Suppressor macrophage treated with lipopolysaccharide for 1 hour (primary cell): Measurements from ENCODE around the gene TMOD3.

ENCODE experiments used
- DNase-seq, 3 donors: peaks; one replicate each; pipeline ENCODE4 v3.0.0-alpha.2; 2020 to 2022

TMOD3 gene

DNA sequence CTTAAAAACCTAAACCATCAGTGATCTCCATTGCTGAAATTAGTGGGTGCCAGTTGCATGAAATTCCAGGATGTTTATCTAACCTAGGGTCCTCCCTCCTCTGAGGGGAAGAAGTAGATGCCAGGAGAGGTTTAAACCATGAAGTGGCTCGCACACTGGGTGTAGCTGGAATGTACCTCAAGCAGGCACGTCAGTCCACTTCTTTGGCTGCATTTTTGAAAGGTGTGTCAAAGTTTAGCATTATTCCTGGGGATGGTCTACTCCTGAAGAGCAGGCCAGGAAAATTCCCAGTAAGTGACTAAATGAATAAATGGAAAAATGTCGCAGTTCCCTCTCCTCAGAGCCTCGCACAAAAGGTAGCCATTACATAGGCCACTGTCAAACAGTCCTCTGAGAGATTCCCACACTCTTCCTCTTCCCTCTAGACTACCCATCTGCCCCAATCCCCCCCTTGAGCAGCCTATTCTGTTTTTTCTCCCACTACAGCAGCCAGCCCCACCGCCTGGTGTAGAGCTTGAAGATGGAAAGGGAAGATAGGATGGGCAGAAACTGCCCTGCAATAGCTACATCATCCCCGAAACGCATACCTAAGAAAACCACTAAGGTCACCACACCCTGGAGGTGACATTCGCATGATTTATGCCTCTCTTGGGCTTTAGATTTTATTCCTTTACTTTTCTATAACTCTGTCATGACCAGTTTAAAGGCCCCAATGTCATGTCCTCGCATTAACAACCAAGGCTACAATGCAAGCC is 655 bp upstream of the TMOD3 start:
- DNase-seq = no peak

DNA sequence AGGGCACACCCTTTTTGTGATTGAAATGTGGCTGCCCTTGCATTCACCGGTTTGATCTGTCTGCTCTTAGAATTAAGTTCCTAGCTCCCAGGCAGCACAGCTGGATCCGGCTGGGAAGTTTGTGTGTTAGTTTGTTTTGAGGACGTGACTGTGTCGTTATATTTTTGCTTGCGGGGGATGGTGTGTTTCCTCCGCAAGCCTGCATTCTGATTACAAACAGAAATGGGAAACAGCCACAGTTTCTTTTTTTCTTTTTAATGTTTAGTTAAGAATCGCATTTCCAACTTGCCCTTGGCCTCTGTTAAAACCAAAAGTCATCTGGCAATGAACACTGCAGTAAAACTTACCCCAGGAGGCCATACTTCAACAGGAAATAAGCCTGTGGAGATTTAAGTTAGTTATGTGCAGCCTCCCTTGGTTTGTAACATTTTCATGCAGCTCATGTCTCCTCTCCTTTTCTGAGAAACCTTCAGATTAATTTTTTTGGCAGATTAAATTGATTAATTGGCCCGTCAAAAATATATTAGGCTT is 888 bp downstream of the TMOD3 start:
- peak in 2 of 3 donors; percentile 50 to 62 for DNase-seq

DNA sequence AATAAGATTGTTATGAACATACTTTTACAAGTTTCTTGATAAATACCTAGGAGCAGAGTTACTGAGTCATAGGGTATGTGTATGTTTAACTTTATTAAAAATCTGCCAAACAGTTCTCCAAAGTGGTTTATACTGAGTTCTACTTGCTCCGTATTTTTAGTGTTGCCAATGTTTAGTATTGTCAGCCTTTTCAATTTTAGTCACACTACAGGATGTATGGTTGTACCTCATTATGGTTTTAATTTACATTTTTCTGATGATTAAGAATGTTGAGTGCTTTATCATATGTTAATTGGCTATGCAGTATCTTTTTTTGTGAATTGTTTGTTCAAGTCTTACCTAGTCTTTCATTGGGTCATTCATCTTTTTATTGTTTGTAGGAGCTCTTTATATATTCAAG is 4.3 kb downstream of the TMOD3 start:
- DNase-seq = no peak

DNA sequence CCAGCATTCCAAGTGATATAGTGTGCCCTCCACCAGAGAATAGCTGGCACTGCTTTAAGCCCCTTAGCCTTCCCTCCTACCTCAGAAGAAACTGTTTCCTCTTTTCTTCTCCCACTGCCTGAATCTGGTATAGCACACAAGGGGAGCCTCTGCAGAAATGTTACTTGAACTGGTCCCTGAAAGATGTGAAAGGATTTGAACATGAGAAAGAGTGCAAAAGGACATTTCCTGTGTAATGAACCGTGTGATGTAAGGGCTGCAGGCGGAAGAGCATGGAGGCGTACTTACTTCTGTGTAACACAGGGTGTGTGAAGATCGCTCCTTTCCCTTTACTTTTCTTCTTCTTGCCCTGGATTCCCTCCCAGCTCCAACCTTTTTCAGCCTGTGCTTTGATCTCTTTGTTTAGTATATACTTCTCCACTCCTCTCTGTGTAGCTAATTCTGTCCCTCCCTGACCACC is 8.4 kb downstream of the TMOD3 start:
- peak; percentile 57 to 63 (median 57) for DNase-seq

DNA sequence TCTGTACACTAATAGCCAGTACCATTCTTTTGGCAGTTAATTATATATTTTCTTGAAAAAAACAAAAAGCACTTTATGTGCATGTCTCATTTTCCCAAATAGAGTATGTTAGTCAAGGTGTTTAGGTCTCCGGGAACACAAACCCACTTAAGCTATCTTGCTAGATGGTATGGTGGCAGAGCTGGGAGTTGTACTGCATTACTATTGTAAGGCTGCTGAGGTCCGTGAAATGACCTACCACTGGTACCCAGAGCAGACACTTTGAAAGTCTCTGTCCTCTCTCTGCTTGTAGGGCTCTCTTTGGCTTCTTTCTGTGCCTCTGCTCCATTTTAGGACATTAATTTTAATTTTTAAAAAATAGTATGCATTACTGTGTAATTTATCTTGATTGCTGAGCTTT is 8.8 kb downstream of the TMOD3 start:
- no peak for DNase-seq

DNA sequence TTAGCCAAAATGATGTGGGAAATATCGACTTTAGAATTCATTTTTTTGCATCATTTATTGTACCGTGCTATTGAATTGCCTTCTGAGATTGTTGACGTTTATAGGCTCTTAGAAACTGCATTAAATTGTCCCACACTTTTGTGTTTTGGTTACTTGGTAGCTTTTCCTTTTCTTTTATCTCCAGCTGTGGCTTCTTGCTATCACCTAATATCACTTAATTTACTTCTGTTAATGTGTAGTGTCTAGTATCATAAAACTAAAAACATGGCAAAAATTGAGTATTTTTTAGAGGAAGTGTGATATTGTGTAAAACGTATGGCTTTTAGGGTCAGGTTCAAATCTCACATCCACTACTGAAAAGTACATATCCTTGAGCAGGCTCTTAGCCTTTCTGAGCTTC is 11.2 kb downstream of the TMOD3 start:
- DNase-seq = no peak

DNA sequence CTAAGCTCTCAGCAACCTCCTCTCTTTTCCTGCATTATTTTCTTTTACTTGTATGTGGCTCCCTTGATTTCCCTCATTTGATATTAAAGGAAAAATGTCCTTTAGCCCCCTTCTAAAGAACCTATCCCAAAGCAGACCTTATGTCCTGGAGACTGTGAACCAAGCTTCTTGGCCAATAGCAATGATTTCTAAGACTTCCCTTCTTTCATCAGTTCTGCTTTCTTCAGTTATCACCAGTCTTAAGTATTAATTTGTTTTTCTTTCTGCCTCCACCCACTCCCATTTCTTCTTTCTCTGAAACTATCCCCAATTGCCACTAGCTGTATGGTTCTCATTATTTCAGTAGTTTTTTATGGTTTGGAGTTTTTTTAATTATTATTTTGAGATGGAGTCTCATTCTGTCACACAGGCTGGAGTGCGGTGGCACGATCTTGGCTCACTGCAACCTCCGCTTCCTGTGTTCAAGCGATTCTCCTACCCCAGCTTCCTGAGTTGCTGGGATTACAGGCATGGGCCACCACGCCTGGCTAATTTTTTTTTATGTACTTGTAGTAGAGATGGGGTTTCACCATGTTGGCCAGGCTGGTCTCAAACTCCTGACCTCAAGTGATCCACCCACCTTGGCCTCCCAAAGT is 12.1 kb downstream of the TMOD3 start:
- DNase-seq = peak; percentile 43 to 73 (median 62)

DNA sequence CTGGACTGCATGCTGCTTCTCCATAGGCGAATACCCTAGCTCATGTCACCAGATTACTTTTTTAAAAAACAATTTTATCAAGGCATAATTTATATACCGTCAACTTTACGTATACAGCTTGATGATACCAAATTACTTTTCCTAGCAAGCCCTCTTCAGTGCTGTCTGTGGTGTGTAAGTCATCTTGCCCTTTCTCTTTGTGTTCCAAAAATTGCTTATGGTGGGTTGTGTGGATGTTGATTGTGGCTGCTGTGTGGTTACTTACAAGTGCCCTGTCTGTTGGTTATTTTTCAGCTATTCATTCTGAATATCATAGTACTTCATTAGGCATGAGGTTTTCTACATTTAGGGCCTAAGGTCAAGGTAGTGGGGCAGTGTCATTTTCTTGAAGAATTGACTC is 12.8 kb downstream of the TMOD3 start:
- no peak for DNase-seq

DNA sequence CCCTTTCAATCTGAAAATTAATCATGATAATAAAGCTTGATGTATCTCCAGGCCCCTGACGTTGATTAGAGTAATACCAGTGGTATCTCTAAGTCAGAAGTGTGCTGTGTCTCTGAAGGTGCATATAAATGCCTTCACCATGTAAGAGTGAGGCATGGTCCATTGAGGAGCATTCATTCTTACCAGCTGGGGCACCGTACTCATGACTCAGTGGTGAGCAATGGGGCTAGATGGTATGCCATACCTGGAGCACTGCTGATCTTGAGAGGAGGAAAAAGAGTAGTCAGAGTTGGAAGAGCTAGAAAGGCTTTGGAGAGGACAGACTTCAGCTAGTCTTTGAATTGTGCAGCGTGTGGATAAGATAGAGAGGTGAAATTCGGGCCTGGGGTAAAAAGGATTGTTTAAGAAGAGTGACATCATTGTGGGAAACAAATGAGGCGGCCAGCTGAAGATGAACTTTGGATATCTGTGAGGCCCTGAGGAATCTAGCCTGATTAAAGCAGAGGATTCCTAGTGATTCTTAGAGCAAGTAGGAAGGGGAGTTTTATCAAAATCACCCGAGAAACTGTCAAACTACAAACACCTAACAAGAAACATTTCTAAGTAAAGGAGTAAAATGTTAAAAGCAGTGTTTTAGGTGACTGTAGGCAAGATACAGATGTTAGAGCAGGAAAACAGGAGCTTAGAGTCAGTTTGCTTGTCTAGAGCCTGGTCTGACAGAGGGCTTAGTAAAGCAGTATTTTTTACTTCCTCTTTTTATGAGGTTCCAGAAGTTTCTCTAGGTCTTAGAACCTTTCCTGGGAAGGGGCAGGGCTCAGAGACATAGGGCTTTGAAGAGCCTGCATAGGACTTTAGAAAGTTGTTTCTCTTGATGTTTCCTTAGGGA is 13.6 kb downstream of the TMOD3 start:
- DNase-seq = peak; percentile 31 to 65 (median 53)

DNA sequence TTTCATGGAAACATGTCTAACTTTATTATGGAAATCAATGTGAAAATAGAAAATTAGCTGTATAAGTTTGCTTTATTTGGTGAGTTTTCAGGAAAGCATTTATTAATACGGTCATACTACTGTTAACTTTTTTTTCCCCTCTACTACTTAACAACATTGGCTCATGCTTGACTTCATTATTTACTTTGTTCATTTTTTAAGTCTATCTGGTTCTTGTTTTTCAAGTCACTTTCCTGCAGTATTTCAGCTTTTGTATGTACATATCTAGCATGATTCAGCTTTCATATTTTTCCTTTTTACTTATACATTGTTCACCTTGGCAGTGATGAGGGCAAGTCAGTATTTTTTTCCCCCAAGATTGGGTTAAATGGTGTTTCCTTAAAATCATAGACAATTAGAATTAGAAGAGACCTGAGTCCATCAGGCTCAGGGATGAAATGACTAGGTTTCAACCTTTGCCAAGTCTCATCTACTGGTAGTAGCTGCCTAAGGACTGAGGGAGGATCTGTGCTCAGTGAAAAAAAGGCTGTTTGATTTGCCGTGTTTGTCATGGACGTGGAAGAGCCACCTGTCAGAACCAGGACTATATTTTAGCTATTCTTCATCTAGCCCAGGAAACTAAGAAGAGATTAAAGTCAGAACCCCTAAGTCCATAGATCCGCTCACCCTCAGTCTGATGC is 15.4 kb downstream of the TMOD3 start:
- DNase-seq = no peak

DNA sequence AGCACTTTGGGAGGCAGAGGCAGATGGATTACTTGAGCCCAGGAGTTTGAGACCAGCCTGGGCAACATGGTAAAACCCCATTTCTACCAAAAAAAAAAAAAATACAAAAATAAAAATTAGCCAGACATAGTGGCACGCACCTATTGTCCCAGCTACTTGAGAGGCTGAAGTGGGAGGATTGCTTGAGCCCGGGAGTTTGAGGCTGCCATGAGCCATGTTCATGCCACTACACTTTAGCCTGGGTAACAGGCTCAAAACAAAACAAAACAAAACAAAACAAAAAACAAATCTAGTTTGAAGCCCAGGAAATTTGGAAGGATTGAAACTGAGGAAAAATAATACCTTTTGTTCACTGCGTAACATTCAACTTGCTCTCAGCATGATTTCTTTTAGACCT is 16.6 kb downstream of the TMOD3 start:
- peak in 1 of 3 donors; percentile 37 for DNase-seq

DNA sequence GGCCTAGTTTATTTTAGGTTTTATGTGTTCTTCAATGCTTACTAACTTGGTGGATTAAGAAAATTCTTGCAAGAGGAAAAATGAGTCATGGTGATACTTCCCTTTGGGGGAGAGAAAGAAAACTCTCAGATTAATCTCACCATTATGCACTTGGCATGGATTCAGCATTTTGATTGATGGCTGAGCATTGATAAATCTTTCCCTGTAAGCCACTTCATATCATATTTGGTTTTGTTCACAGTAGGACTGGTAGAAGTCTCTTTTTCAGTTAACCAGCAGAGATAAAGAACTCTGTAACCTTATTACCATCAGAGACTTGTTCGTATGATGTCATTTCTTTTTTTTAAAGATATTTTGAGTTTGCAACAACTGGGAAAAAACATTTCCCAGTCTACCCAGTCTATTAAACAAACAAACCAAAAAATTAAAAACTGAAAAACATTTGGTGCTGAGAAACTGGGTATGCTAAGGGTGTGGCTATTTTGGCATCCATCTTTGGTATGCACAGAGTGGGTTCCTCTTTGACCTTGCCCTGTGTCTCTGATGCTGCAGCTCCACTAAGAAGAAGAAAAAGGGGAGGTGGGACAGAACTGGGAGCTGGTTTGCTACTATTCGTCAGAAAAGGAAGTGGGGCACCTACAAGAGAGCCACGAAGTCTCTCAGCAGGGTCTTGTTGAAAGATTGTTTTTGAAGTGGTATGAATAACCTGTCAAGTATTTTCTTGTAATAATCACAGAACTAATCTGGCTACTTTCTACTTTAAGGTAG is 17.2 kb downstream of the TMOD3 start:
- DNase-seq = peak; percentile 65 to 90 (median 88)

DNA sequence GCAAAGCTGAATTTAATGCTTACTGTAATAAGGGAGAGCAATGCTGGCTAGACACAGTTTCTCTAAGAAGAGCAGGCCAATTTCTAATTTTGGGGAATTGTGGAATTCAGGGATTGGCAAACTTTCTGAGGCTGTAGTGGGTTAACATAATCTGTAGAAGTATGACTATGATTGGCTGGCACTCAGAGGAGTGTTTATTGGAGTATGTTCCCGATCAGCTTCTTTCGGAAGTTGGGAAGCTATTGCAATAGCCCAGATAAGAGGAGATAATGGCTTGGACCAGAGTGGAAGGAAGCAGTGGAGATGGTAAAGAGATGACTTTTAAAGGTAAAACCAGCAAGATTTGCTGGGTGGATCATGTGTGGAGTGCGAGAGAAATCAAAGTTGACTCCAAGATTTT is 19.4 kb downstream of the TMOD3 start:
- DNase-seq = no peak

DNA sequence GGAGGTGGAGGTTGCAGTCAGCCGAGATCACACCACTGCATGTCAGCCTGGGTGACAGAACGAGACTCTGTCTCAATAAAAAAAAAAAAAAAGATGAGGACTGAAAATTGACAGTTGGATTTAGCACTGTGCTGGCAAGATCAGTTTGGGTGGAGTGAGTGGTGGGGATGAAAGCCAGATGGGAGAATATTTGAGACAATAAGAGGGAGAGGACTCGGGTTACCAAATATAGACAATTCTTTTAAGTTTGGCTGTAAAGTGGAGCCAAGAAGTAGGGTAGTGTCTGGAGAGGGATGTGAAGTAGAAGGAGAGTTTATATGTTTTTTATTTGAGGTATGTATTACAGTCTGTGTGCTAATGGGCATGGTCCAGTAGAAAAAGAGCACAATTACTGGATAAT is 20.4 kb downstream of the TMOD3 start:
- no peak for DNase-seq

DNA sequence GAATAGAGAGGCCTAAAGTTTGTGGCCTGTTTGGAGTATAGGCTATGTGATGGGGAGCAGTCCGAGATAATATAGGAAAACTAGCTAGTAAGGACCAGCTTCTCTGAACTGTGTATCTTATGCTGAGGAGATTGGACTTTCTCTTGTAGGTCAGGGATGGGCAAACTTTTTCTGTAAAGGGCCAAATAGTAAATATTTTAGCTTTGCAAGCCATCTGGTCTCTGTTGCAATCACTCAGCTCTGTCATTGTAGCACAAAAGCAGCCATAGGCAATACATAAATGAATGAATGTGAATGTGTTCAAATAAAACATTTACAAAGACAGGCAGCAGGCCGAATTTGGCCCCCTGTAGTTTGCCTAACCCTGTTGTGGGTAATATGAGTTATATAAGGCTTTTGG is 24.5 kb downstream of the TMOD3 start:
- no peak for DNase-seq

DNA sequence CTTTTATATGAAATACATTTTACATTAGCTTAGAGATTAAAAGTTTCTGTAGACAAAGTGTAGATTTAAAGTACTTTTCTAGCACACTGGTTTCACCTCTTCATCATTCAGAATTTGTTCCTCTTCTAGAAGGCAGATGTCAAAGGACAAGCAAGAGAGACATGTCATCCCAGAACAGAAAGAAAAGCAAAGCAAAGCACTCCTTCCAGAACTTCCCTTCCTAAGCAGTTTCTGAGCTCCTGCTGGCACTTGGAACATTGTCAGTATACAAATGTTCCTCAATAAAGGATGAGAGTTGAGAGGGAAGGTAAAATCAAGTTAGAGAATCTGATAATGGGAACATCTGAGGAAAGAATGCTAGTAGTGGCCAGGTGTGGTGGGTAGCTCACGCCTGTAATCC is 26.2 kb downstream of the TMOD3 start:
- DNase-seq = peak; percentile 31 to 53 (median 46)

DNA sequence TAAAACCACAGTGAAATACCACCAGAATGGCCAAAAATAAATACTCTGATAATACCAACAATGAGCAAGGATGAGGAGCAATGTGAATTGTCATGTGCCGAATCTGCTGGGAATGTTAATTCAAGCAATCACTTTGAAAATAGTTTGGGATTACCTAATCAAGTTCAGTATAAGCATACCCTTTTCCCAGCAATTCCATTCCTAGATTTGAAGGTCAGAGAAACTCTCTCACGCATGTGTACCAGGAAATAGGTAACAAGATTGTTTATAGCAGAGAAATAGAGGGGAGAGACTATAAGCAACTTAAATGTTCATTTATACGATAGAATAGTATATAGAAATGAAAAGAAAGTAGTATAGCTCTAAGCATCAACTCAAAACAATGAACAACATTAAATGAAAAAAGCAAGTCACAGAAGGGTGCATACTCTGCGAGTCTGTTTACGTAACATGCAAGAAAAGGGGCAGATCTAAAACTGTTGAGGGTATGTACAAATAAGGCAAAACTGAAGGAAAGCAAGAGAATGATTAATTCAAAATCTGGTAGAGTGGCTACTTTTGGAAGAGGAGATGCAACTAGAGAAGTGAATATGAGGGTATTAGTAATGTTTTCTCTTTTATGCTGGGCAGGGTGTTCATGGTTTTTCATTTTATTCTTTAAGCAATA is 27.4 kb downstream of the TMOD3 start:
- no peak for DNase-seq

DNA sequence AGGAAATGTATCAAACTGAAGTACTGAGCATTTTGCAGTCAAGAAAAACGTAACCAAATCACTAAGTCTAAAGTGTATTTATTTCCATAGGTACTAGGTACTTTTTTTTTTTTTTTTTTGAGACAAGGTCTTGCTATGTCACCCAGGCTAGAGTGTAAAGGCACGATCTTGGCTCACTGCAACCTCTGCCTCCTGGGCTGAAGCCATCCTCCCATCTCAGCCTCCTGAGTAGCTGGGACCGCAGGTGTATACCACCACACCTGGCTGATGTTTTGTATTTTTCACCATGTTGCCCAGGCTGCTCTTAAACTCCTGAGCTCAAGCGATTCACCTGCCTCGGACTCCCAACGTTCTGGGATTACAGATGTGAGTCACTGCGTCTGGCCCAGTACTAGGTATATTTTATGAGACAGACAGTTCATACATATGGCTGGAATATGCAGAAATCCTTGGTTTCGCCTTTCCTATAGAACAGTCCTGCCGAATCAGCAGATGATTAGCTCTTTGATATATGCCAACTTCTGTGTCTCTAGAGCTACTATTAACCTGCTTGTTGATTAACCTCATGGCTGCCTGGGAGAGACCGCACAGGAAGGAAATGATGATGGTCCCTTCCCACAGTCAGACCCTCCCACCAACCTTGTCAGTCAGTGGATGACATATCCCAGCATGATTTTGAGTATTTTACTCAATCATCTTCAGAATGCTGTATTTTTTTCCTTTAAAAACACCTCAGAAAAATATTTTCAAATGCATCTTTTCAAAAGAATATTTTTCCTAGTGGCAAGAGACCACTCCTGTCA is 32.3 kb downstream of the TMOD3 start:
- DNase-seq = peak; percentile 61 to 71 (median 62)

DNA sequence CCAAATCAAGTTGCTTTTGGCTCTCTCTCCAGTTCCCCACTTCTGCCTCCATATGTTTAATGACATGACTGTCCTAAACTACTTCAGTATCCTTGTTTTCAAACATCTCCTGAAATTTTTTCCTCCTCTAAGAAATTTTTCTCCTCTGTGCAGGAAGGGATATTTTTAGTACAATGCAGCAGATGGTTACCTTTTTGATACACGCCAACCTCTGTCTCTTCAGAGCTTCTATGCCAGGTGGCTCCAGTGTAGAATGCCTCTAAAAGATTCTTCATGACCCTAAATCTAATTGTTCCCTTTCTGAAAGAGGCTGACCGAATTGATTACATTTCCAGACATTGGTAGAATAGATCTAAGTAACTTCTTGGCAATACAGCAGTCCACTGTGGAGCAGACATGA is 33.7 kb downstream of the TMOD3 start:
- no peak for DNase-seq

DNA sequence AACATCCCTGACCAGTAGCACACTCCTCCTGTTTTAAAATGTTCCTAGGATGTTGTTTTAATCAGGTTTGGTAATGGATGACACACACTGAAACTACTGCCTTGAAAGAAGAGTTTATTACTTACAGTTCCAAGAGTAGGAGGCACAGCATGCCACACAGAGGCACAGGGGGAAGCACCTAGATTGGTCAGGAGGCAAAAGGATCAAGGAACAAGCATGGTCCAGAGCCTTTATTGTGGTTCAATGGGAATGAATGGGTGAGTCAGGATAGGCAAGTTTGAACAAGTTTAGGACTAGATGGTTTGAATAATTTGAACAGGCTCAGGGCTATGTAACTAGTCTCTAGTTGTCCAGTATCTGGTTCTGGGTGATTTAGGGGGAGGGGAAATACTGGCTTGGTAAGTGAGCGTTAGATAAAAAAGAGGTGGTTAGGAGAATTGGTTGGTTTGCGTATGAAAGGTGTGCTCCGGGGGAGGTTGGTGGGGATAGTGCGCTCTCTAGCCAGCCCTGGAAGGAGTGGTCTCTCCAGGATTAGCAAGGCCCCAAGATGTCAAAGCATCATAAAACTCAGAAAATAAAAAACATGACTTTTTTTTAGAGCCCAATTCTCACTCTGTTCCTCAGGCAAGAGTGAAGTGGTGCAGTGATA is 35.1 kb downstream of the TMOD3 start:
- DNase-seq = peak; percentile 40 to 47 (median 44)
